NCI-H2227 treated with DMSO at 0.1 percent for 48 hours (cell line): ENCODE measurements around the gene TPRG1L.
"Not testable (repeated sequence)": the region's sequence is repeated elsewhere in the genome, so short reads cannot be mapped to it uniquely, and the experiment has no call there.

Experiments
- DNase-seq: peaks from one replicate; lab custom pipeline; 2025; lab: John Stamatoyannopoulos, UW

TPRG1L gene

DNA sequence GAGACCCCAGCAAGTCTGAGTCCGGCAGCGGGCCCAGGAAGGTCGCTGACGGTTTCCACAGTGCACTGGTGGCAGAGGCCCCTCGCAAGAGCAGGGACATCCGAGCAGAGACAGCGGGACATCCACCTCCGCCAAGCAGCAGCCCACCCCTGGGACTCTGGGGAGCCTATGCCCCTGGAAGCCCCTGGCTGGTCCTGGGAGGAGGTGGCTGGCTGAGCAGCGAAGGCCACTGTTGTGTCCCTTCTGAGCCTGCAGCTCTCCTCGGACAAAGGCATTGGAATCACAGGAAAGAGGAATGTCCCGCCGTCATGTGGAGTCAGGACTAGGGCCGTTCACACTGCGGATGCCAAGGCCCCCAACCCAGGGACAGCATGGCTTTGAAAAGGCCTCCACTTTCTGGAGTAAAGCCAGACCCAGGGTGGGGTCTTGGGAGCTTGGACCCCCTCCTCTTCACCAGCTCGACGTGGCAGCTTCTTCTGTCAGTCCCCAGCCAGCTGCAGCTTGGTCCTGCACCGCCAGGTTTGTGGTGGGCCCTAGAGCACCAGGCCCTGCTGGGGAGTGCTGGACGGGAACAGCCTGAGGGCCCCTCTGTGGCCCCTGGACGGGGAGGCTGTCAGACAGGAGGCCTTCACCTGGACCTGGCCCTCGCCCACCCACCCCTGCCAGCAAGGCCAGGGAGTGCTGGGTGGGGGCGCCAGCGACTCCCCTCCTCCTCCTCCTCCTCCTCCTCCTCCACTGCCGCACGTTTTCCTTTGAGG is 14.9 kb upstream of the TPRG1L start:
- no peak for DNase-seq

DNA sequence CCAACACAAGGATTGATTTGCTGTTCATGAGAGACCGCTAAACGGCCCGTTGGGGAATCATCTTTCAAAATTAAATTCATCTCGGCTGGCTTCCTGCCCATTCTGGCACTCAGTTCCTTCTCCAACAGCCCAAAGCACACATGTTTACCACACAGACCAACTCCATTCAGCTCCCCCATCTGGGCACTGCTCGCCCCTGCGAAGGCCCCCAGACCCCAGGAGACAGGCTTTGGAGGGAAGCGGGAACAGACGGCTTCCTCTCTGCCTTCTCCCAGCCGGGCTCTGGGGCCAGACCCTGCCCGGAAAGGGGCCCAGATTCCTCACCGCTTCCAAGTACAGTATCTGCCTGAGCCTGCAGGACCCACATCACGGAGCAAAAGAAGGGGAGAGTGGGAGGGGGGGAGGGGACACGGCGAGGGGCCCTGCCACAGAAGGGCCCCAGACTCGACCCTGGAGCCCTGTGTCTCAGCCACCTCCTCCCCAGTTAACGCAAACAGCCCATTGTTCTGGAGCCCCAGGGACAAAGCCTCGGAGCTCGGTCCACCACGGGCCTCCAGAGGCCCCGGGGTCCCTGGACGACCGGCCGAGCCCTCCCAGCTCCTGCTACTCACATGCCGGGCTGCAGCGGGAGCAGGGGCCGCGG is 14.2 kb upstream of the TPRG1L start:
- no peak for DNase-seq

DNA sequence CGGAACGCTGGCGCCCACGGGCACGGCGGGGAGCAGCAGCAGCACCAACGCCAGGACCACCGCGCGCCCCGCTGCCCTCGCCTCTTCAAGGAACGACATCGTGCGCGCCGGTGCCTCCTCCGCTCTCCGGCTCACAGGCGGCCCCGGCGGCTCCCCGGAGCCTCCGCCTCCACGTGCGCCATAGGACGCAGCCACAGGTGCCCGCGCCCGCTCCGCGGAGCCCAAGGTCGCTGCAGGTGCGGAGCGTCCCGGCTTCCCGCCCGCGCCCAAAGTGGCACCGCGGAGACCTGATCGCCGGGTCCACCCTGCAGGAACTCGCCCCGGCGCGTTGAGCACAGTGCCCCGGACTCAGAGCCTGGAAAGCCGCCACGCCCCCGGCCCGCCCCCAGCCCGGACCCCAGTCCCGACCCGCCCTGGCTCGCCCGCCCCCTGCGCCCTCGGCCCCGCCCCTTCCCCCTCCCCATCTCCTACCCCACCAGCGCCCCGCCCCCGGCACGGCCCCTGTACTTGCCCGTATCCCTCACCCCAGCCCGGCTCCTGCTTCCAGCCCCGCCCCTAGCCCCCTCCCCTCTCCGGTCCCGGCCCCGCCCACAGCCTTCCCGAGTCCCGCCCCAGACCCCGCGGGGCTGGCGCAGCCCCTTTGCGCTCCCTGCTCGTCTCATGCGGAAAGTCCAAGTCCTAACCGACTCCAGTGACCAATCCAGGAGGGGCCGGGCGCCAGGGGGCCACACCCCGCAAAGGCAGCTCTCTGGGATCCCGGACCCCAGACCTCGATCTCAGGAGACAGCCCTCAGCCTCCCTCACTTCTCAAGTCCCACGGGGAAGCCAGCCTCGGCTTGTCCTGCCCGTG is 13.4 kb upstream of the TPRG1L start, which contains the start of gene MEGF6:
Gene MEGF6 (minus strand): TSS at position 339 of the 850 bp plus-strand sequence. CDS start 240 bp downstream, at position 99.
- DNase-seq: peak; percentile 68

DNA sequence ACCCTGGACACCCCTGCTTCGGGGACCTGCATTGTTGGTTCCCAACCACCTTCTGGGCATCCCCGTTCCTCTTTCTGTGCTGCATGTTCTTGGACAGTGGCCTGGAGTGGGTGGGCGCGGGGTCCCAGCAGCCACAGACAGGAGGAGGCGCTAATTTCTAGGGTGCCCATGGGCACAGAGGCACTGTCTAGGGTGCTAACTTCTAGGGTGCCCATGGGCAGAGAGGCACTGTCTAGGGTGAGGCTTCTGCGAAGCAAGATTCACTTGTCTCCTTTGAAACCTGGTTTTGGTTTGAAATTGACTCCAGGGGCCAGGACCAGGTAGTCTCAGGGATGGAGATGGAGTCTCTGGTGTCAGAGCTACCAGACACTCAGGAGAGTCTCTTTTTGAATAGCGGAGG is 12.7 kb upstream of the TPRG1L start:
- no peak for DNase-seq

DNA sequence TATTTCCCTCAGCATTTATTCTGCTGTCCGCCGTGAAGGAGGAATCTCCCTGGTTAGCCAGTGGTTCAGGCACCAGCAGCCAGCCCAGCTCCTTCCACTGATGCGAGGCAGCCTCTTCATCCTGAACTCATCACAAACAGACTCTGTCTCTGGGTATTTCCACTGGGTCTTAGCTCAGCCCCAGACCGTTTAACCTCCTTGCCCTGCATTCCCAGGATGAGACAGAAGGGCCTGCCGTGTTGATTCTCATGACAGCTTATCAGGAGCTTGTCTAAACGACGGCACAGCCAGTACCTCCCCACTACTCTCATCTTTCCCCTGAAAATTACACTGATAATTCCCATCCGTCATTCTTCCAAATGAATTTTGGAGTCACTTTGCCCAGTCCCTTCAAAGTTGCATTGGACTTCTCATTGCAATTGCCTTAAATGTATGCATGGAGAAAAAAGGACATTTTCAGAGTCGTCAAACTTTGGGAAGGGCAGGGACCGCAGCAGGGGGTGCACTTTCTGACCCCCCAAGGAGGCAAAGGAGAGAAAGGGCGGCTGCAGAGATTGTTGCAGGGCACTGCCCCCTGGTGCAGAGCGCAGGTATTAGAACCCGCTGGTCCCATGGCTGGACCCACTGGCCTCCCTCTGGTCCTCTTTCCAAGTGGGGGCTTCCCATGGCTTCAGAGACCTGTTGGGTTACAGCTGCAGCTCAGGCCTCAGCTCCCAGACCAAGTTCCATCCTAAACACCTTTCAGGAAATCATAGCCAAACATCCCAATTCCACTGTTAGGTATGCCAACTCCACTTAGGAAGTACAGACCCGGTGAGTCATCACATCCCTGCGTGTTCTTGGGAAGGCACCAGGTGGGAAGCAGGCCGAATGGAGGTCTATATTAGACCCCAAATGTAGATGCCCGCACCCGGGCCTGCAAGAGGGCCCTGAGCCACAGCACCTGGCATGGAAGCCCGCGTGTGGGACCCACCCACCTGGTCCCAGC is 9.8 kb upstream of the TPRG1L start:
- DNase-seq: no peak

DNA sequence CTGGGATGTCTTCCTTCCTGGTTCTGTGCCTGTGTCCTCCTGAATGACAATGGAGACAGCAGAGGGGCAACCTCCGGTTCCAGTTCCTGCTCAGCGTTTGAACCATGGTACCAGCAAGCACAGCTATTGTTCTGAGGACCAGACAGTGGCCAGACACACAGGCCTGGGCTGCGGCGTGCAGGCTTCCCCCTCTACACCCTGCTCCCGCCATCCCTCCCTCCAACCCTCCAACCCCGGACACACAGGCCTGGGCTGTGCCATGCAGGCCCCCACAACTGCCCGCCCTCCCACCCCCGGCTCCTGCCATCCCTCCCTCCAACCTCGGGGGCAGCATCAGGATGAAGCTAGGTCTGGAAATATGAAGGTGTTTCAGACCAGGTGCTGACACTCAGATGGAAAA is 8.0 kb upstream of the TPRG1L start:
- no peak for DNase-seq

DNA sequence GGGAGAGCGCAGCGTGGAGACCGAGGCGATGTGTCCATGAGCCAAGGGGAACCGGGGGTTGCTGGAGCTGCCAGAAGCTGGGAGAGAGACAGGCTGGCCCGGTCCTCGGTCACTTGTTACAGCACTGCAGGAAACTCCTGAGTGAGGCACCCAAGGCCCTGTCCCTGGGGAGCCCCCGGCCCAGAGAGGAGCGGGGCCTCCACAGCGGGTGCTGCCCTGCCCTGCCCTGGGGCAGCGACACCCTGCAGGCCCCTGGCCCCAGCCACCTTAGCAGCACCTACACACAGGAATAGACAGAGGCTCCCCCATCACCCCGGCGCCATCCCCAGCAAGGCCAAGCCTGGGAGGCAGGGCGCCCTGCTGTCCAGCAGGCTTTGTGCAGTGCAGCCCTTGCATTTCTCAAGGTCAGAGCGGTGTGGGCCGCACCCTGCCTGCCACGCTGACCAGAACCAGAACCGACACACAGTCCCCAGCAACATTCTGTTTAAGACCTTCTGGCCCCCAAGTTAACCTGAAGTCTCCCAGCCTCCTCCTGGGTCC is 6.9 kb upstream of the TPRG1L start:
- DNase-seq: no peak

DNA sequence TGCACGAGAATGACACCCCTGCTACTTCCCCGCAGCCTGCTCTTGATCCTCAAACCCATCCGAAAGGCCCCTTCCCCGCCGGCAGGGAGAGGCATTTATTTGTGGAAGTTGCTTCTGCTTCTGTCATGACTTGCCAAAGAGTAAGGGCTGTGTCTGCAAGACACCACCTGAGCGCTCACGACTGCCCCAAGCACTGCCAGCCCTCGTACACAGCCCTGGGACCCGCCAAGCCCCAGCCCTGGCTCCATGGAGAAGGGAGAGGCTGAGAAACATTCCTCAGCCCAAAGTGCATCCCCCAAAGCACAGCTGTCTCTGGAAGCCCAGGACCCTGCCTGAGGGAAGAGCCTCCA is 6.3 kb upstream of the TPRG1L start:
- DNase-seq: no peak

DNA sequence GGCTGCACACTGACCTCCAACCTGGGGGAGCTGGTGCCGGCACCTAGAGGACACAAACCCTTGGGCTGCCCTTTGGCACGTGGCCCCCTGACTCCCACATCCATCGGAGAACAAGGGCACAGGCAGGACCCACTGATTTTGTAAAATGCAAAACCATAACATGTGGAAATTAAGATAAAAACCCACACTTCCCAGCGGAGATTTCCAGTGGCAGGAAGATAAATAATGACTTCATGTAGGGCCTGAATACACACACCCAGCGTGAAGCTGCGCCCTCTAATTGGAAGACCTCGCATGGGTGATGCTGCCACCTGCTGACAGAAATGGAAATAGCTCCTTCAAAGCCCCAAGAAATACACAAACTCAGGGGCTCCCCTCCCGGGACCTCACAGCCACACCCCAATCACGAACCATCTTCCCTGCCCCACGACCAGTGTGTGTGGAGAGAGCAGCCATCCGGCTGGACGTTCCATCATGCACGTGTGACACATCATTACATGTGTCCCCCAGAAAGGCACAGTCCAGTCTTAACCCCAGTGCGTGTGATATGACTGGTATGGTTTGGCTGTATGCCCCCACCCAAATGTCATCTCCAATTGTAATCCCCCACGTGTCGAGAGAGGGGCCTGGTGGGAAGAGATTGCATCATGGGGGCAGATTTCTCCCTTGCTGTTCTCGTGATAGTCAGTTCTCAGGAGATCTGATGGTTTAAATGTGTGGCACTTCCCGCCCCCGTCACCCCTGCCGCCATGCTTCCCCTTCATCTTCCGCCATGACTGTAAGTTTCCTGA is 5.7 kb upstream of the TPRG1L start:
- DNase-seq: peak; percentile 51

DNA sequence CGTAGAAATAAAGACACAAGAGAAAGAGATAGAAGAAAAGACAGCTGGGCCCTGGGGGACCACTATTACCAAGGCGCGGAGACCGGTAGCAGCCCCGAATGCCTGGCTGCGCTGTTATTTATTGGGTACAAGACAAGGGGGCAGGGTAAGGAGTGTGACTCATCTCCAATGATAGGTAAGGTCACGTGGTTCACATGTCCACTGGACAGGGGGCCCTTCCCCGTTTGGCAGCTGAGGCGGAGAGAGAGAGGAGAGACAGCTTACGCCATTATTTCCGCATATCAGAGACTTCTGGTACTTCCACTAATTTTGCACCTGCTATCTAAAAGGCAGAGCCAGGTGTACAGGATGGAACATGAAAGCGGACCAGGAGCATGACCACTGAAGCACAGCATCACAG is 4.1 kb upstream of the TPRG1L start:
- DNase-seq: no peak

DNA sequence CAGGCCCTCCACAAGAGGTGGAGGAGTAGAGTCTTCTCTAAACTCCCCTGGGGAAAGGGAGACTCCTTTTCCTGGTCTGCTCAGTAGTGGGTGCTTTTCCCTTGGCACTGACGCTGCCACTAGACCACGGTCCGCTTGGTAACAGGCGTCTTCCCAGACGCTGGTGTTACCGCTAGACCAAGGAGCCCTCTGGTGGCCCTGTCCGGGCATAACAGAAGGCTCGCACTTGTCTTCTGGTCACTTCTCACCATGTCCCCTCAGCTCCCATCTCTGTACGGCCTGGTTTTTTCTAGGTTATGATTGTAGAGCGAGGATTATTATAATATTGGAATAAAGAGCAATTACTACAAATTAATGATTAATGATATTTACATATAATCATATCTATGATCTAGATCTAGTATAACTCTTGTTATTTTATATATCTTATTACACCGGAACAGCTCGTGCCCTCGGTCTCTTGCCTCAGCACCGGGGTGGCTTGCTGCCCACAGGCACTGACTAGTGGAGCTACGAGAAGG is 3.6 kb upstream of the TPRG1L start:
- DNase-seq: peak; percentile 14

DNA sequence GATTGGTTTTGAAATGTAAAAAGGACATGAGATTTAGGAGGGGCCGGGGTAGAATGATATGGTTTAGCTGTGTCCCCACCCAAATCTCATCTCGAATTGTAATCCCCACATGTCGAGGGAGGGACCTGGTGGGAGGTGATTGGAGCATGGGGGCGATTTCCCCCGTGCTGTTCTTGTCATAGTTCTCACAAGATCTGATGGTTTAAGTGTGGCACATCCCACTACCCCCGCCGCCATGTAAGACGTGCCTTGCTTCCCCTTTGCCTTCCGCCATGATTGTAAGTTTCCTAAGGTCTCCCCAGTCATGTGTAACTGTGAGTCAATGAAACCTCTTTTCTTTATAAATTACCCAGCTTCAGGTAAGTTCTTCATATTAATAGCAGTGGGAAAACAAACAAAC is 2.7 kb upstream of the TPRG1L start:
- not testable (repeated sequence) for DNase-seq

DNA sequence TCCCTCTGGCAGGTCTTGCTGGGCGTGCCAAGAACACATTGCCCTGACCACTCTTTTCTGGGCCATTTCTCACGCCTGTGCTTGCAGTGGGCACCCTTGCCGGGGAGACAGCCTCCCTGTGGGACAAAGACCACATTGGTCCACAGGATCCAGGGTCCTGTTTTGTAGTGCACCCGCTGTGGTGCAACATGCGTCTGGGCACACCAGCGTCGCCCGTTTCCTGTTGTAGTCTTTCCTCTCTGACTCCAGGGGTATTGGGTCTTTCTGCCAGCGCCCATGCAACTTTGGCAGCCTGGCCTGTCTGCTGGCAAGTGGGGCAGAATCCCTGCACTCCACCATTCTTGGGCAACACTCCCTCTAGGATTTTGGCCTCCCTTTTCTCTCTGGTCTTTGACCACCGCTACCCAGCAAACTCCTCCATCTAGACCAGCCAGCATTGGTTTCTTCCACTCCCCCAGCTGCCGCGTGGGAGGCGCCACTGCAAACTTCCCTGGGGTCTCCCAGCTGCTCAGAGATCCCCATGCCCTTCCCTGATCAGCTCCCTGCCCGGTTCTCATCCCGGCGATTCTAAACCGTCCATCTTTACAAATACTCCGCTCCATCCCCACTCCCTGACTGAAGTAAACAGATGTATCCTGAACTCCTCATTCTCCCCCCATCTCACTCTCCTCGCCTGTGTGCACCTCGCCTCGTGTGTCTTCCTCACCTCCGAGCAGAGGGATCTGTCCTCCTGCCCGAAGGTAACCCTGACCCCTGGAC is 1.2 kb upstream of the TPRG1L start:
- no peak for DNase-seq

DNA sequence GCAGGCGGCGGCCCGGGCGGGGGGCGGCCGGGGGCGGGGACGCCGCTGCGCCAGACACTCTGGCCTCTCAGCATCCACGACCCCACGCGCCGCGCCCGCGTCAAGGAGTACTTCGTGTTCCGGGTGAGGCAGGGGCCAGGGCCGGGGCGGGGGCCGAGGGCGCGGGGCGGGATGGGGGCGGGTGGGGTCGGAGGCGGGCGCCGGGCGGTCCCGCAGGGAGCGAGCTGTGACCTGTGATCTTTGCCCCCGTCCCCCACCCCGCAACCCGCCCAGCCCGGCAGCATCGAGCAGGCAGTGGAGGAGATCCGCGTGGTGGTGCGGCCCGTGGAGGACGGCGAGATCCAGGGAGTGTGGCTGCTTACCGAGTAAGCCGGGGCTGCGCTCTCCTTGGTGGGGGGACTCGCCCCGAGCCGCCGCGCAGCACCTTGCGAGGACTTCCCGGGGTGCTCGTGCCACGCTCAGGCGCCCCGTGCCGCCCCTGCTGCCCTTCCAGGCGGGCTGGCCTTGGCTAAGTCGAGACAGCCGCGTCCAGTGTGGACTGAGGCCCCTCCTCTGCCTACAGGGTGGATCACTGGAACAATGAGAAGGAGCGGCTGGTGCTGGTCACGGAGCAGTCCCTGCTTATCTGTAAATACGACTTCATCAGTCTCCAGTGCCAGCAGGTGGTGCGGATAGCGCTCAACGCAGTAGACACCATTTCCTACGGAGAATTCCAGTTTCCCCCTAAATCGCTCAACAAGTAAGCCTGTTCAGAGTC is 514 bp downstream of the TPRG1L start:
- peak; percentile 22 for DNase-seq

DNA sequence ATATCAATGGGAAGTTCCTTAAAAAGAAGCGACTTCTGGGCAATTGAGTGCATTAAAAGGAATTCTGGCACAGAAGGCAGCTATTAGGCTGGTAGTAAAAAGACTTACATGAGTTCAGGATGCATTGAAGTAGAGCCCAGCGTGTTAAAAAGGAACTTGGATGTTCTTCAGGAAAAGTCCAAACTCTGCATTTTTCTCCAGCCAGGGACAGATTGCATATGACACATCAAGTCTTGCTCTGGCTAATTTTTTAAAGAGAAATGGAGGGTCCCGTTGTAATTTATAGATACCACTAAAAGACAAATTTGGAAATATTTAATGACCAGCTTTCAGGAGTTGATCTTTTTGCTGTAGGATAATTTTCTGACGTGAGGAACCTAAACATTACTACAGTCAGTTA is 1.2 kb downstream of the TPRG1L start:
- DNase-seq: no peak

DNA sequence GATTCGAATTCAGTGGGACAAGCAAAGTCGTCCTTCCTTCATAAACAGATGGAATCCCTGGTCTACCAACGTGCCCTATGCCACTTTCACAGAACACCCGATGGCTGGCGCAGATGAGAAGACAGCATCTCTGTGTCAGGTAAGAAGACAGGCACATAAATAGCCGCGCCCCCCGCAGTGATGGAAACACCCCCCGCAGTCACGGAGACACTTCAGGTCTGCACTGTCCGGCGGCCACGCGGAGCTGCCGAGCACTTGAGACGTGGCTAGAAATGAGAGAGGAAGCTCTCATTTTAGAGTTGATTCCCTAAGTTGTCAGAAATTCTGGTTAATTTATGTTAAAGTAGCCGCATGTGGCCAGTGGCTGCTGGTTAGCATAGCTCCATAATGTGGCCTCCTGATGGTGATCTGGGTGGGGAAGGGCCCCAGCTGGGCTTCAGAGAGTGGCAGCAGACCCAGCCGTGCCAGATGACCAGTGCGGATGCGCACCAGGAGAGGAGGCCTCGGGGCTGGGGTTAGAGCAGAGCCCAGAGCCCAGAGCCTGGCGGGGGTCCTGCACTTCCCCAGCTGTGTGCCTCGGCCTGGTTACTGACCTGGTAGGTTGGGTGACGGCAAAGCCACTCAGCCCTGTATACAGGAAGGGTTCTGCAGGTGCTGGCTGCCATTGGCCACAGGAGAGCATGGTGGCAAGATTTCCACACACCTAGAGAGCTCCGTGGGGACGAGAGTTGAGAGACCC is 2.9 kb downstream of the TPRG1L start:
- no peak for DNase-seq

DNA sequence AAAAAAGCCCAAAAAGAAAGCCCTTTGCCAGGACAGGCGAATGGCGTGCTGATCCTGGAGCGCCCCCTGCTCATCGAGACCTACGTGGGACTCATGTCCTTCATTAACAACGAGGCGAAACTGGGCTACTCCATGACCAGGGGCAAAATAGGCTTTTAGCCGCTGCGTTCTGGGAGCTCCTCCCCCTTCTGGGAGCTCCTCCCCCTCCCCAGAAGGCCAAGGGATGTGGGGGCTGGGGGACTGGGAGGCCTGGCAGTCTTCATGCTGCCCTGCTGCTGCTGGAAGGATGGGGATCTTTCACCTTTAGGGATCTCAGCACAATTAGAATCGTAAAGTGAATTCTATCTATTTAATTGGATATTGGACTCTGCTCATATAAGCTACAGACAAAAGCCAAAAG is 3.6 kb downstream of the TPRG1L start:
- no peak for DNase-seq

DNA sequence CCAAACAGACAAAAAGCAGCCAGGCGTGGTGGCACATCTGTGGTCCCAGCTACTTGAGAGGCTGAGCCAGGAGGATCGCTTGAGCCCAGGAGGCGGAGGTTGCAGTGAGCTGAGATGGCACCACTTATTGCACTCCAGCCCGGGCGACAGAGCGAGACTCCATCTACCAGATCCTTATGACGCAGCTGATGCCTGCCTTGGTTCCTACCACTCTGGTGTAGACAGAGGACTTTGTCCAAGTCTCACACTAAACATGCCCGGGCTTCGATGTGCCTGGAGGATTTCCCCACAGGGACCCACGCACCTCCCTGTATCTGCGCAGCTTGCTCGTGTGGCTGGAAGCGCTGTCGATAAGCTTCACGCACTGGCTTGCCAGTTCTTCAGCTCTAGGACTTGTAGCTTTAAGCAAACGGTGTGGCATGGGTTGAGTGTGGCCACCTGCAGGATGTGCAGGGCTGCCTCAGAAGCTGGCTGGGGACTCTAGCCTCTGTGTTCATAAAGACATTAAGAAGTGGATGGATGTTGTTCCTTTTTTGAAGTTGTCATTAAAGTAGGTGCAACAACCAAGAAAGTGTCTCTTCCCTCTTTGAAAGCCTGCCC is 4.8 kb downstream of the TPRG1L start:
- no peak for DNase-seq
